KMS-11 (cell line): ENCODE results near the gene ITGBL1.

Experiments used
- H2AFZ ChIP-seq: fragments of 200-600 bp; sonication (generic); 2 replicates; pipeline ENCODE4 v1.6.1; 2016; ENCODE audit warnings: antibody characterized with exemption, mixed run types, low read depth
- H3K27ac ChIP-seq: fragments of 200-600 bp; sonication (generic); 2 replicates; pipeline ENCODE4 v1.6.1; 2016; ENCODE audit warnings: mild to moderate bottlenecking, mixed run types
- H3K27me3 ChIP-seq: fragments of 200-600 bp; sonication (generic); 2 replicates; pipeline ENCODE4 v1.6.1; 2017; ENCODE audit warnings: mild to moderate bottlenecking, low read depth, mixed run types, moderate library complexity; ENCODE audit not compliant: insufficient read depth
- H3K36me3 ChIP-seq: fragments of 200-600 bp; sonication (generic); 2 replicates; pipeline ENCODE4 v1.6.1; 2017; ENCODE audit warnings: mild to moderate bottlenecking, mixed run types; ENCODE audit not compliant: insufficient read depth
- H3K4me1 ChIP-seq: fragments of 200-600 bp; sonication (generic); 2 replicates; pipeline ENCODE4 v1.6.1; 2016; ENCODE audit warnings: mild to moderate bottlenecking, low read depth, mixed run types; ENCODE audit not compliant: poor library complexity, severe bottlenecking
- H3K4me2 ChIP-seq: fragments of 200-600 bp; sonication (generic); 2 replicates; pipeline ENCODE4 v1.7.0; 2016; ENCODE audit warnings: mild to moderate bottlenecking, mixed run types
- H3K4me3 ChIP-seq: fragments of 200-600 bp; sonication (generic); IDR thresholded peaks from 2 replicates; pipeline ENCODE4 v1.6.1; 2017; ENCODE audit warnings: low read depth, low read length, mixed read lengths; ENCODE audit not compliant: insufficient read depth
- H3K79me2 ChIP-seq: fragments of 200-600 bp; sonication (generic); 2 replicates; pipeline ENCODE4 v1.6.1; 2016; ENCODE audit warnings: low read depth, mixed run types; ENCODE audit not compliant: insufficient read depth
- H3K9ac ChIP-seq: fragments of 200-600 bp; sonication (generic); 2 replicates; pipeline ENCODE4 v1.6.1; 2016; ENCODE audit warnings: mild to moderate bottlenecking, mixed run types
- H4K20me1 ChIP-seq: fragments of 200-600 bp; sonication (generic); 2 replicates; pipeline ENCODE4 v1.6.1; 2016; ENCODE audit warnings: mild to moderate bottlenecking, mixed run types; ENCODE audit not compliant: insufficient read depth
- CTCF ChIP-seq: fragments of 200-600 bp; sonication (generic); conservative IDR thresholded peaks from 2 replicates; pipeline ENCODE4 v1.6.1; 2017; ENCODE audit warnings: low read depth, mild to moderate bottlenecking, antibody characterized with exemption, low read length, moderate library complexity, mixed read lengths

Gene ITGBL1

GRCh38 chr13:101502618-101503017, 50.1 kb downstream of the ITGBL1 start:
- H3K9ac ChIP-seq = no peak overlapping the region
- H3K4me1 ChIP-seq = no peaks in the 10 kb centered on the region
- no peaks in the 10 kb centered on the region for H3K79me2 ChIP-seq
- no peaks in the 10 kb centered on the region for H3K36me3 ChIP-seq
- no peak for TF ChIP-seq CTCF
- no peak overlapping the region for H2AFZ ChIP-seq
- H3K4me3 ChIP-seq = no peak overlapping the region
- H3K27me3 ChIP-seq = no peaks in the 10 kb centered on the region
- H4K20me1 ChIP-seq = no peaks in the 10 kb centered on the region
- H3K4me2 ChIP-seq = no peak overlapping the region
- no peak overlapping the region for H3K27ac ChIP-seq

- Histone ChIP-seq H3K9ac (no peak overlapping the region), H3K36me3 (no peaks in the 10 kb centered on the region), H3K79me2 (no peaks in the 10 kb centered on the region), H3K4me2 (no peak overlapping the region), H3K27ac (no peak overlapping the region), H3K4me3 (no peak overlapping the region), H3K4me1 (no peaks in the 10 kb centered on the region), H2AFZ (no peak overlapping the region), H4K20me1 (no peaks in the 10 kb centered on the region), H3K27me3 (no peaks in the 10 kb centered on the region)
- no peak for TF ChIP-seq CTCF
Observed at GRCh38 chr13:101511161-101511560, 58.7 kb downstream of the ITGBL1 start.

GRCh38 chr13:101511766-101512165, 59.3 kb downstream of the ITGBL1 start:
- H3K79me2 ChIP-seq = no peaks in the 10 kb centered on the region
- H3K27me3 ChIP-seq = no peaks in the 10 kb centered on the region
- H3K4me3 ChIP-seq = no peak overlapping the region
- H3K4me2 ChIP-seq = no peak overlapping the region
- no peak overlapping the region for H2AFZ ChIP-seq
- no peak overlapping the region for H3K27ac ChIP-seq
- H3K36me3 ChIP-seq = no peaks in the 10 kb centered on the region
- H3K4me1 ChIP-seq = no peaks in the 10 kb centered on the region
- no peak for TF ChIP-seq CTCF
- no peaks in the 10 kb centered on the region for H4K20me1 ChIP-seq
- no peak overlapping the region for H3K9ac ChIP-seq

GRCh38 chr13:101512650-101513049, 60.2 kb downstream of the ITGBL1 start:
- no peaks in the 10 kb centered on the region for H3K36me3 ChIP-seq
- H2AFZ ChIP-seq = no peak overlapping the region
- no peak overlapping the region for H3K9ac ChIP-seq
- H3K27ac ChIP-seq = no peak overlapping the region
- H3K27me3 ChIP-seq = no peaks in the 10 kb centered on the region
- no peak overlapping the region for H3K4me2 ChIP-seq
- H3K4me1 ChIP-seq = no peaks in the 10 kb centered on the region
- no peaks in the 10 kb centered on the region for H4K20me1 ChIP-seq
- no peak for TF ChIP-seq CTCF
- no peak overlapping the region for H3K4me3 ChIP-seq
- H3K79me2 ChIP-seq = no peaks in the 10 kb centered on the region
